ENCODE measurements around the gene PCLO. TPM values are rescaled to one million over a fixed set of nuclear protein-coding genes. Genes with fewer than 3 reads are reported as not detected.

PCLO gene
- total RNA-seq, 2 experiments from 2014 or later = 0.35 to 1.4 TPM

- TF ChIP-seq CTCF (conservative IDR thresholded peaks at IDR 0.05; ENCODE audit: low read length) = no peak
- TF ChIP-seq EZH2phosphoT487 (IDR thresholded peaks at IDR 0.05; ENCODE audit: borderline replicate concordance, low read depth, low read length) = no peak
- no TSS peak for BruUV-seq (replicated peaks)
- H3K79me2 ChIP-seq (ENCODE audit: insufficient read depth, low read depth, low read length) = no peaks in the 10 kb centered on the region
- no peaks in the 10 kb centered on the region for H3K9me3 ChIP-seq (ENCODE audit: low read length)
- DNase-seq (ENCODE audit: low spot score) = no peak
- H3K36me3 ChIP-seq (ENCODE audit: insufficient read depth, low read length) = no peaks in the 10 kb centered on the region
- ChIA-PET CTCF (ENCODE audit: unreplicated experiment) (no interaction called here), POLR2A (no interaction called here)
- H3K4me3 ChIP-seq (ENCODE audit: low read depth, low read length, poor library complexity, severe bottlenecking) = no peak overlapping the region
- H3K9me2 ChIP-seq (ENCODE audit: insufficient read depth, low read length) = no peaks in the 10 kb centered on the region
- no peak overlapping the region for H3K4me2 ChIP-seq (ENCODE audit: low read length)
- H4K20me1 ChIP-seq (ENCODE audit: insufficient read depth, low read length) = no peaks in the 10 kb centered on the region
- H2AFZ ChIP-seq (ENCODE audit: low read length) = no peak overlapping the region
- no peaks in the 10 kb centered on the region for H3K4me1 ChIP-seq (ENCODE audit: insufficient read depth, low read length, poor library complexity, severe bottlenecking)
- intact Hi-C loops (cut with micrococcal nuclease; ENCODE audit: unreplicated experiment) = no loop called here
- H3K27ac ChIP-seq (ENCODE audit: low read depth, low read length, poor library complexity, severe bottlenecking) = no peak overlapping the region
Observed at GRCh38 chr7:82762880-82763279, 399.8 kb downstream of the PCLO start.

- TF ChIP-seq CTCF (conservative IDR thresholded peaks at IDR 0.05; ENCODE audit: low read length) = no peak
- Histone ChIP-seq H4K20me1 (ENCODE audit: insufficient read depth, low read length) (no peaks in the 10 kb centered on the region), H3K79me2 (ENCODE audit: insufficient read depth, low read depth, low read length) (no peaks in the 10 kb centered on the region), H3K36me3 (ENCODE audit: insufficient read depth, low read length) (no peaks in the 10 kb centered on the region), H3K4me3 (ENCODE audit: low read depth, low read length, poor library complexity, severe bottlenecking) (no peak overlapping the region), H3K9me3 (ENCODE audit: low read length) (no peaks in the 10 kb centered on the region), H3K9me2 (ENCODE audit: insufficient read depth, low read length) (no peaks in the 10 kb centered on the region), H3K4me2 (ENCODE audit: low read length) (no peak overlapping the region), H3K27ac (ENCODE audit: low read depth, low read length, poor library complexity, severe bottlenecking) (no peak overlapping the region), H2AFZ (ENCODE audit: low read length) (no peak overlapping the region), H3K4me1 (ENCODE audit: insufficient read depth, low read length, poor library complexity, severe bottlenecking) (no peaks in the 10 kb centered on the region)
- DNase-seq (ENCODE audit: low spot score) = no peak
- ChIA-PET POLR2A (no interaction called here), CTCF (ENCODE audit: unreplicated experiment) (no interaction called here)
- BruUV-seq (replicated peaks) = no TSS peak
- intact Hi-C loops (cut with micrococcal nuclease; ENCODE audit: unreplicated experiment) = no loop called here
Observed at GRCh38 chr7:82760831-82761230, 401.9 kb downstream of the PCLO start.

DNA sequence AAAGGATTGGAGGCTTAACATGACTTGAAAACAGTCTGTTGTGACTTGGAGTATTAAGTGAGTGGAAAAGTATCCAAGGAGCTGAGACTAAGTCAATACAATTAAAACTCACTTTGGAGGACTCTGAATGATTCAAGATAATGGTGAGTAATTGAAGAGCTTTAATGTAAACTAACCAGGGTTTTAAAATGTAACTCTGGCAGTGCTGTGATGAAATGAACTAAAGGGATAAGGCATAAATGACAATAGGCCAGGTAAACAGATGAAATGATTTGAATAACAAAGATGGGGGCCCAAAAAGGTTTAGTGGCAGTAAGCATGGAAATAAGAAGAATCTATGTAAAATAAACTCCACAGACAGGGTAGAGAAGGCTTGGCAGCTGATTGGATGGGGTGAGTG lies 402.6 kb downstream of the PCLO start:
- Histone ChIP-seq H3K36me3 (ENCODE audit: insufficient read depth, low read length) (no peaks in the 10 kb centered on the region), H4K20me1 (ENCODE audit: insufficient read depth, low read length) (no peaks in the 10 kb centered on the region), H3K4me1 (ENCODE audit: insufficient read depth, low read length, poor library complexity, severe bottlenecking) (no peaks in the 10 kb centered on the region), H3K4me3 (ENCODE audit: low read depth, low read length, poor library complexity, severe bottlenecking) (no peak overlapping the region), H3K9me3 (ENCODE audit: low read length) (no peaks in the 10 kb centered on the region), H3K79me2 (ENCODE audit: insufficient read depth, low read depth, low read length) (no peaks in the 10 kb centered on the region), H3K9me2 (ENCODE audit: insufficient read depth, low read length) (no peaks in the 10 kb centered on the region), H2AFZ (ENCODE audit: low read length) (no peak overlapping the region), H3K27ac (ENCODE audit: low read depth, low read length, poor library complexity, severe bottlenecking) (no peak overlapping the region), H3K4me2 (ENCODE audit: low read length) (no peak overlapping the region)
- TF ChIP-seq CTCF (conservative IDR thresholded peaks at IDR 0.05; ENCODE audit: low read length) = no peak
- no peak for TF ChIP-seq EZH2phosphoT487 (IDR thresholded peaks at IDR 0.05; ENCODE audit: borderline replicate concordance, low read depth, low read length)
- intact Hi-C loops (cut with micrococcal nuclease; ENCODE audit: unreplicated experiment) = no loop called here
- no peak for DNase-seq (ENCODE audit: low spot score)
- no TSS peak for BruUV-seq (replicated peaks)
- ChIA-PET POLR2A (interaction anchor here (0.6 kb wide), 1 partner anchor 32 kb away, joined by 4 read pairs; no protein-coding TSS in a partner anchor), CTCF (ENCODE audit: unreplicated experiment) (no interaction called here)
